GM19455 (cell line): ENCODE measurements around the gene PNRC1.
A peak's percentile ranks its signal among the peaks of the same experiment; 100 is the strongest.
"Not testable (repeated sequence)": the region's sequence is repeated elsewhere in the genome, so short reads cannot be mapped to it uniquely, and the experiment has no call there.

ENCODE experiments used
- ATAC-seq: cut with Tn5 transposase; IDR thresholded peaks from one replicate; pipeline ENCODE4 v1.9.1; 2021; ENCODE audit not compliant: unreplicated experiment

The PNRC1 gene

DNA sequence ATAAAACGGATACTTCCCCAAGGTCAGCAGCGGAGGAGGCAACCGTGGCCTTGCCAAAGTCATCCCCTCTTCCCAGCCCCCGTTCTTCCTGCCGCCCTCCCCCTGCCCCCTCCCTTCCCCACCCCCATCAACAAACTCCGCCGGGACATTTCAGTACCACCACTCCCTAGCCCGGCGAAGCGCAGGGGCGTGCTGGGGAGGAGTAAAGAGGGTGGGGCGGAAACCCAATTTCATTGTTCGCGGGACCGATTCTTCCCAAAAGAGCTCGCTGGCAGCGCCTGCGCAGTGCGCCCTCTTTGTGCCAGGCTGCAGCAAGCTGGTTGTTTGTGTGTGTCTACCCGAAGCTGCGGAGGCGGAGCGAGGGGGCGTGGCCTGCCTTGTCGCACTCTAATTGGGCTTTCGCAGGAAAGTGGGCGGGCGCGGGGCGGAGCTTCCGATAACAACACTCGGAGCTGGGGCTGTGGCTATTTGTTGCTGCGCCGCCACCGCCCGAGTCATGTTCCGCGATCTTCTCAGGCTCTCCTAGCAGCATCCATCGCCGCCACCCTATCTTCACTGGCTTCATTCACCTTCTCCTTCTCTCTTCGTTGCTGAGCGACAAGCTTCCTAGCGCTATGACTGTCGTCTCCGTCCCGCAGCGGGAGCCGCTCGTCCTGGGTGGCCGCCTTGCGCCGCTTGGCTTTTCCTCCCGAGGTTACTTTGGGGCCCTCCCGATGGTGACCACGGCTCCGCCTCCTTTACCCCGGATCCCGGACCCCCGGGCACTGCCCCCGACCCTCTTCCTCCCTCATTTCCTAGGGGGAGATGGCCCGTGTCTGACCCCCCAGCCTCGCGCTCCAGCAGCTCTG is at the start of gene PNRC1:
PNRC1 (plus strand) TSS at position 471 of the 848 bp plus-strand sequence; CDS start at position 615, 144 bp downstream.
- peak; percentile 75 for ATAC-seq

DNA sequence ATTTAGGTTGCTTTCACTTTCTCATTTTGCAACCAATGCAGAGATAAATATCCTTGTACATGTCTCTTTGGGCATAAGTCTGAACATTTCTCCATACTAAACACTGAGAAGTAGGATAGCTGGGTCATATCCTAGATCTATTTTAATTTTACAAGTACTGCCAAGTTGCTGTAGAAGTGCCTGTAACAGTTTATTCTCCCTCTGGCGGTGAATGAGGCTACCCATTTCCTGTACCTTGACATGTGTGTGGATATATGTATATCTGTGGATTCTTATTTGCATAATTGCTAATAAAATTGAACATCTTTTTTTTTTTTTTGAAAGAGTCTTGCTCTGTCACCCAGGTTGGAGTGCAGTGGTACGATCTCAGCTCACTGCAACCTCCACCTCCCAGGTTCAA is 48.0 kb upstream of the PNRC1 start:
- no peak for ATAC-seq

DNA sequence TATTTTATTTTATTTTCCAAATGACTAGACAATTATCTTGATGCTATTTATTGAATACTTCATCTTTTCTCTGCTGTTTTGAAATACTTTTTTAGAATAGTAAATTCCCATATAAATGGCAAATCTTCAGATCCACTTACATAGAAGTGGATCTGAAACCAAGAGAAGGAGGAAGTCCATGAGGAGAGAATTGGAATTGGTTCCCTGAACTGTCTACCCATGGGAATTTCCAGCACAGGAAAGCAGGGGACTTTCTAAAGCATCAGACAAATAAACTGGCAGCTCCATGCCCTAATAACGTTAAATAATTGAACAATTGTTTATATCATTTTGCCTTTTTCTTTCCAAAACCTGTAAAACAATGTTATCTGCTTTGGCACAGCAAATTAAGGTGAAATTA is 47.1 kb upstream of the PNRC1 start:
- ATAC-seq = no peak

DNA sequence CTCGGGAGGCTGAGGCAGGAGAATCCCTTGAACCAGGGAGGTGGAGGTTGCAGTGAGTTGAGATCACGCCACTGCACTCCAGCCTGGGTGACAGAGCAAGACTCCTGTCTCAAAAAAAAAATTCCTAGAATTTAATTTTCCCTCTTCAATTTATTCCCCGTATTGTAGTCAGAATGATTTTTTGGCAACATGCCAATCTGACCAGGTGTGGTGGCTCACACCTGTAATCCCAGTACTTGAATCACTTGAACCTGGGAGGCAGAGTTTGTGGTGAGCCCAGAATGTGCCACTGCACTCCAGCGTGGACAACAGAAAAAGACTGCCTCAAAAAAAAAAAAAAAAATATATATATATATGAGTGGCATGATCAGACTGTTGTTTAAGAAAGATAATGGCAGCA is 46.4 kb upstream of the PNRC1 start:
- ATAC-seq = not testable (repeated sequence)

DNA sequence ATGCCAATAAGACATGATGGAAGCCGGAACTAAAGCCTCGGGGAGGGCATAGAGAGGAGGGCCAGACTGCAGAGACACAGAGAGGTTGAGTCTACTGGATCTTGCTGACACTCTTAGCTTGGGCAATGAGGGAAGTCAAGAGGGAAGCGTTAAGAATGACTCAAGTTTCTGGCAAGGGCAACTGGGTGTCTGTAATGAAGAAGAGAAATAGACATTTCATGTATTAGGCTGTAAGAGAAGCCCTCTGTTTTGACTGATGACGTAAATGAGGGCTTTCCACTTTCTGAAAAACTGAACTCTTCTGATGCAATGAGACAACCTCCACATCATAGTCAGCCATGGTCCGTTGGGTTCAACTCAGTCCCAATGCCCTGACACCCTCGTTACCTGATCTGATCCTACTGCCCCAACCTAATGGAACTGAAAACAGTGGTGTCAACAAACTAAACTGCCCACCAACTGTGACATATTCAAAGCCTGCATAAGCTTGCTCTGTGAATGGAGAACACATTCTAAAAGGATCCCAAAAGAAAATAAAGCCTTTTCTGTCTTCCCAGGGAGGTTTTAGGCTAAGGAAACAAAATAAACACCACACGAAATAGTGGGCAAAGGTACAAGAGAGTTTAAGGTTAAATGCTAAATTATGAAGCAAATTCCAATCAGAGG is 45.8 kb upstream of the PNRC1 start:
- ATAC-seq = no peak

DNA sequence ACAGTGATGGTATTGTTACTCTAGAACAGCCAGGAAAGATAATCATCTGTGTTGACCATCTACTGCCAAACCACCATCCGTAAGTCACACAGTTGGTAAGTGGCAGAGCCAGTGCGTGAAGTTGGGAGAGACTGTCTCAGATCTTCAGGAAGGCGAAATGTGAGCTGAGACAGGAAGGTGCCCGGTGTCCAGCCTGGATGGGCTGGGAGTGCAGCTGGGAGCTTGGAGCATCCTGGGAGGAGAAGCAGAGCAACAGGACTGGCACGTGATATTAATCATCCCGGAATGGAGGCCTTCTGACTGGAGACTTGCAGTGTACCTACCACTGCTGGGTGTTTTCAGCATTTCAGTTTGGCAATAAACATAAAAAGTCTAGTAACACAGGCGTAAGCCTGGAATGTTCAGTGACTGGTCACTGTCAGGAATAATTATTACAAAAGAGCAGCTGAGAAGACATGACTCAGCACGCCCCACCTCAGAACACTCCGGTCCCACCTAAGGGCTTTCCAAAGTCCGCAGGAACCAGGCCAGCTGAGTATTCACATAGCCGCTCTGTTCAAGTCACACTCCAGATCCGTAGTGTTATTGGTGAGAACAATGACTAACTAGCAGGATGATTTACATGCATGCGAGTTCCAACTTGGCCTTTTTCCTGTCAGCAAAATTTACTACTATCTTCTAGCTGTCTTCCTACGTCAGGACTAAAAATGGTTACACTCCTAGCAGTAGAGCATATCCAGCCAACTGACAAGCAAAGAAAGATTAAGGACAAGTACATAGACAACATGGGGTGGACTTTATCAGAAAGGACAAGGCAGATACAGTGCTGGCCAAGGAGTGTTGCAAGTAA is 45.1 kb upstream of the PNRC1 start:
- ATAC-seq = no peak

DNA sequence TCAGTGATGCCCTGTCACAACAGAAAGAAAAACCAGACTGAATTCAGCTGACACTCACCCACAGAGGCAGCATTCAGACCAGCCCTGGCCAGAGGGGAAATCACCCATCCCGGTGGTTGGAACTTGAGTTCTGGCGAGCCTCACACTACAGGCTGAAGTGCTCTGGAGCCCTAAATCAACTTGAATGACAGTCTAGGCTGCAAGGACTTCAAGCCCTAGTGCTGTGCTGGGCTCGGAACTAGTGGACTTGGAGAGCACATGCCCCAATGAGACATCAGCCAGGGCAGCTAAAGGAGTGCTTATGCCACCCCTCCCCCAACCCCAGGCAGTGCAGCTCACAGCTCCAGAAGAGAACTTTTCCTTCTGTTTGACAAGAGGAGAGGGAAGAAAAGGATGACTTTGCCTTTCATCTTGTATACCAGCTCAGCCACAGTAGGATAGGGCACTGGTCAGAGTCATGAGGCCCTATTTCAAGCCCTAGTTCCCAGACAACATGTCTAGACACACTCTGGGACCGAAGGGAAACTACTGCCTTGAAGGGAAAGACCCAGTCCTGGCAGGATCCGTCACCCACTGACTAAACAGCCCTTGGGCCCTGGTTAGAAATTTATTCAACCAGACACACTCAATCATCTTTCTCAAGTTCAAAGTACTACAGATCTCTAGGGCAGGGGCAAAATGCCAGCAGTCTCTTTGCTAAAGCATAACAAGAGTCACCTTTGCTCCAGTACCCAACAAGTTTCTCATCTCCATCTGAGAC is 43.2 kb upstream of the PNRC1 start:
- ATAC-seq = no peak

DNA sequence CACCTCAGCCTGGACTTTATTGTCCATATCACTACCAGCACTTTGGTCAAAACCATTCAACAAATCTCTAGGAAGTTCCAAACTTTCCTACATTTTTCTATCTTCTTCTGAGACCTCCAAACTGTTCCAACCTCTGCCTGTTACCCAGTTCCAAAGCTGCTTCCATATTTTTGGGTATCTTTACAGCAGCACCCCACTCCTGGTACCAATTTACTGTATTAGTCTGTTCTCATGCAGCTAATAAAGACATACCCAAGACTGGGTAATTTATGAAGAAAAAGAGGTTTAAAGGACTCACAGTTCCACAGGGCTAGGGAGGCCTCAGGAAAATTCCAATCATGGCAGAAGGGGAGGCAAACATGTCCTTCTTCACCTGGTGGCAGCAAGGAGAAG is 42.7 kb upstream of the PNRC1 start:
- not testable (repeated sequence) for ATAC-seq

DNA sequence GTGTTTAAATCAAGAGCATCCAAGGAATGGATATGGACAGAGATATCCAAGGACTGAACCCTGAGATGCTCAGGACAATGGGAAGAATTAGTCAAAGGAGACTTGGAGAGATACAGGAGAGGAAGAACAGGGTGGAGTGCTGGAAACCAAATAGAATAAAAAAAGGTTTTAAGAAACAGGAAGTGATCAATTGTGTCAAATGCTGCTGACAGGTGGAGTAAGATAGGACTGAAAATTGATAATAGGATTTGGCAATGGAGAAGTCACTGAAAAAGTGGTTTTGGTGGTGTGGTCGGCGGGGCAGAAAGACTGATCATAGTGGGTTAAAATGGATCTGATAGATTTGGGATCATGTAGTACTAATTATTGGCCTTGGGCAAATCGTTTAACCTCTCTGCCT is 37.9 kb upstream of the PNRC1 start:
- ATAC-seq = no peak

DNA sequence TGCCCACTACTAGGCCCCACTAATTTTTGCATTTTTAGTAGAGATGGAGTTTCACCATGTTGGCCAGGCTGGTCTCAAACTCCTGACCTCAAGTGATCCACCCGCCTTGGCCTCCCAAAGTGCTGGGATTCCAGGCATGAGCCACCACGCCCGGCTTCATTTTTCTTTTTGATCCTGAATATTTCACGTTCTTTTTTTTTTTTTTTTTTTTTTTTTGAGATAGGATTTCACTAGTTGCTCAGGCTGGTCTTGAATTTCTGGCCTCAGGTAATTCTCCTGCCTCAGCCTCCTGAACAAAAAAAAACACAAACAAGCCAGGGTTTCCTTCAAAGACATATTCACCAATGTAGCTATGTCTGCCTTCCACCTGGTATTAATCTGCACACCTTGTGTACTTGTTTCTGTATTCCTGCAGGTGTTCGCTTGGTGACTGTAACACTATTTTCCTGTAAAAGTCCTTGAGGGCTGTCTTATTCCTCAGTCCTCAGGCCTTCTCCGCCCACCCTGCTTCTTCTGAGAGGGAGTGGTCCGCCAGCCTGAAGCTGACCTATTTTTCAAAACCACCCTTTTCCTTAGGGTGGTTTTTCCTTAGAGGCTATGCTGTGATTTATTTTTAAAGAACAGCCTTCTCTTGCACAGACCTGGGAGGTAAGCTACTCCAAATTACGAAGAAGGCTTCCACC is 36.1 kb upstream of the PNRC1 start:
- ATAC-seq = no peak

DNA sequence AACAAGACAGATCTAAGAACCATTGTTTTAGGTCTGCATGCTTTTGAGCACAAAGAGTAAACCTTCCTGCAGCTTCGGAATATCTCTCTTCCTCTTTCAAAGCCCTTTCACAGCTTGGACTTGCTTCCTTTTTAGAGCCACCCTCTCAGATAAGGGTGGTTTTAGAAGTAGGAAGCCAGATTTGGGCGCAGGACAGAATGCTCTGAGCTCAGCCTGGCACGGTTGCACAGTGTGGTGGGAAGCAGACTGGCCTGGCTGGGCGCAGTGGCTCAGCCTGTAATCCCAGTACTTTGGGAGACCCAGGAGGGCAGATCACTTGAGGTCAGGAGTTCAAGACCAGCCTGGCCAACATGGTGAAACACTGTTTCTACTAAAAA is 35.6 kb upstream of the PNRC1 start:
- no peak for ATAC-seq

DNA sequence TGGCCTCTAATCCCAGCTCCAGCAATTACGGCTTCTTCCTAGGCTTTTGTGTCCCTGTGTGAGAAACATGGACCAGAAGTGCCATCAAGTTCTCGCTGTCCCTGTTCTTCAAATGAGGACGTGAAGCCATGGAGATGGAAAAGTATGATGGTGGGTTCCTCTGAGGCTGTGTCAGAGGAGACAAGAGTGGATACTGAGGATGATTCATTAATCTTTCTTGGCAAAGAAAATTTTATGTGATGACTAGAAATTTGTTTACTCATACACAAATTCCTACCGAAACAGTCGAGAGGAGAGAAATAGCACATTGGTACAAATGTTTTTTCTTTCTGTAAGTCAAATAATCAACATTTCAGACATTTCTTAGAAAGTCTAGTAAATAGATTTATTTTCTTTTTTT is 35.0 kb upstream of the PNRC1 start:
- ATAC-seq = no peak

DNA sequence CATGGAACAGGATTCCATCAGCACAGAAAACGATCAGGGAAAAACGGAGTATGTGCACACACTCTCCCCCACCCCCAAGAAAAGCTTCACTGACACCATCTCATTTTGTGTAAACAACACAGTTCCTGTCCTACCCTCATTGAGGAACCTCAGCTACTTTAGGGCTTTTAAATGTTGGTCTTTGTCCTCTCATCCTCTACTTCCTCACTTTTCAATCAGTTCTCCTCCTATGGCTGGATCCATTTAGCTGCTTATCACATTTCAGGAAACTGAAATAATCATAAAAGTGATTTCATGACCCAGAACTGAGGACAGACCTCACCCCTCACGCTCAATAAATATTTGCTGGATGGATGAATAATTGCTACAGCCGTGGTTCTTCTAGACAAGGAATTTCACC is 33.1 kb upstream of the PNRC1 start:
- ATAC-seq = no peak

DNA sequence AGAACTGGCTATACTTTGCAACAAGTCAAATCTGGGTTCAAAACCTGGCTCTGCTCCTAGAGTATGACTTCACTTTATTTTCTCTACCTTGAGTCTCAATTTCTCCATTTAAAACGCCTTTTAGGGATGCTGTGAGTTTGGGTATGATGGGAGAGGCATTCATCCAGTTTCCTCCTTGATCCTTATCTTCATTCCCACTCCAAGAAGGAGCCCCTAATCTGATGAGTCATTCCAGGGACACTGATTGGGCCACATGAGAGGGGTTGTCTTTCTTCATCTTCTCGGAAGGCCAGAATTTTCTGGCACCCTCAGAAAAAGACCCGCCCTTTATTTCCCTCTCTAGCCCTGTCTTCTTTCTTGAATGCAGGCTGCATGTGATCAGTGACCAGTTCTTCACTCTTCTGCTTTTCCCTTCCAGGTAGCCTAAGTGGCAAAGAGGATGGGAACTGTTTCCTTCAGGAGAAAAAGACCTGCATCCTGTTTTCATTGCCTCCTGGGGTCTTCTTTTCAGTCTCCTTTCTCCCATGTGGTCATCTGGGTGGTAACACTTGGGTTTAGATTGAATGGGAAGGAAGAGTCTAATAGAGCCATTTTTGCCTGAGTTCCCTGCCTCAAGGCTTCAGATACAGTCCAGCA is 32.1 kb upstream of the PNRC1 start:
- ATAC-seq = no peak

DNA sequence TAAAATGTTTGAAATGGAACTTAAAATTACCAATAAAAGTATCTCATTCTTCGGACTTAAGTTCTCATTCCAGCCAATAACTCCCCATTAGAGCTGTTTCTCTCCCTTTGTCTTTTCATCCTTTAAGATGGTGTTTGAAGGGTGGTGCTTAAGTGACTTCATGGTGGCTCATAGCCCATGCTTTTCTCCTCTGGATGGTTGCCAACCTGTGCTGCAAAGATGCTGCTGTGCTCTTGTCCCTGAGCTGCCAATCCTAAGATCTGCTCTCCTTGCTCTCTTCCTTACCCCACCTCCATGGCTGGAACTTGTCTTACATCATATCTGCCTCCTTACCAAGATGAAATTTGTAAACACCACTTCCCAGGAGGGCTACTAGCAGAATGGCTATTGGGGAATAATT is 31.6 kb upstream of the PNRC1 start:
- ATAC-seq = no peak

DNA sequence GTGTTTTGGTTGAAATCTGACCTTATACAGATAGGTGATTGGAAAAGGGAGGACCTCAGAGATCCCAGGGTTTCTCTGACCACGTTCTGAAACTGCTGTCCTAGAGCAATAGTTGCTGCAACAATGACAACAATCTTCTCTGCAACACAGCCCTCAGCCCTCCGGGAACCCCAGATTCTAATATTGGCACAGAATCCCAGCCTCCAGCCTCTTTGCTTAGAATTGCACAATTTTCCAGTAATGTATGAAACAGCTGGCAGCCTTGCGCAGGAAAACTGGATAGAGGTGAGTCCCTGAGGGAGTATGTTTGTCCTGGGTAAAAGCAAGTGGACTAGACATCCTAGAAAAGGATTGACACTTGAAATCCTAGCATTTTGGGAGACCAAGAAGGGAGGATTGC is 30.4 kb upstream of the PNRC1 start:
- ATAC-seq = no peak

DNA sequence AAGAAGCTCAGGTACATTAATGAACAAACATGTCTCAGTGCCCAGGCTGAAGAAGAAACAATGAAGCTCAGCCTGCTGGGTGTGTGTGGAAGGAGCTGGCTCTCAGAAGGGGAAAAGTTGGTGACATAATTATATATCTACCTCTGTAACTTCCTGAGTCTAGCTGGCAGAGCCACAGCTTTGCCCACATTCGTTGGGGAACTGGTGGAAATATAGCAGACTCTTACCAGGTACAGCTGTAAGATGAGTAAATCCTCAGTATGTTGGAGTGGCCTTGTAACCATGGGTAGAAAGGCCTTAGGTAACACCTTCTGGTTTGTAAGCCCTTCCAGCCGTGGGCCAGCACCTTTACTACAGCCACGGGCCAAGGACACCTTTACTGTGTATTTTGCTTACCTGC is 29.9 kb upstream of the PNRC1 start:
- no peak for ATAC-seq

DNA sequence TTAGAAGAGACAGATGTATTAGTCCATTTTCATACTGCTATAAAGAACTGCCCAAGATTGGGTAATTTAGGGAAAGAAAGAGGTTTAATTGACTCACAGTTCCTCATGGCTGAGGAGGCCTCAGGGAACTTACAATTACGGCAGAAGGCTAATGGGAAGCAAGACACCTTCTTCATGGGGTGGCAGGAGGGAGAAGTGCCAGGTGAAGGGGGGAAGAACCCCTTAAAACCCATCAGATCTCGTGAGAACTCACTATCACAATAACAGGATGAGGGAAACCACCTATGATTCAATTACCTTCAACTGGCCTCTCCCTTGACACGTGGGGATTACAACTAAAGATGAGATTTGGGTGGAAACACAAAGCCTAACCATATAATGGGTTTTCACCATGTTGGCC is 28.9 kb upstream of the PNRC1 start:
- ATAC-seq = no peak

DNA sequence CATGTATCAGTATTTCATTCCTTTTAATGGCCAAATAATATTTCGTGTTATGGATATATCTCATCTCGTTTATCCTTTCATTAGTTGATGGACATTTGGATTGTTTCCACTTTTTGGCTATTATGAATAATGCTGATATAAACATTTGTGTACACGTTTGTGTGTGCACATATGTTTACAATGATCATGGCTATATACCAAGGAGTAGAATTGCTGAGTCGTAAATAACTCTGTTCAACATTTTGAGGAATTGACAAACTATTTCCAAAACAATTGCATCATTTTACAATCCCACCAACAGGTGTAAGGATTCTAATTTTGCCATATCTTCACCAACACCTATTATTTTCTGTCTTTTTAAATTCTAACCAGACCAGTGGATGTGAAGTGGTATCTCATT is 26.3 kb upstream of the PNRC1 start:
- ATAC-seq = no peak

DNA sequence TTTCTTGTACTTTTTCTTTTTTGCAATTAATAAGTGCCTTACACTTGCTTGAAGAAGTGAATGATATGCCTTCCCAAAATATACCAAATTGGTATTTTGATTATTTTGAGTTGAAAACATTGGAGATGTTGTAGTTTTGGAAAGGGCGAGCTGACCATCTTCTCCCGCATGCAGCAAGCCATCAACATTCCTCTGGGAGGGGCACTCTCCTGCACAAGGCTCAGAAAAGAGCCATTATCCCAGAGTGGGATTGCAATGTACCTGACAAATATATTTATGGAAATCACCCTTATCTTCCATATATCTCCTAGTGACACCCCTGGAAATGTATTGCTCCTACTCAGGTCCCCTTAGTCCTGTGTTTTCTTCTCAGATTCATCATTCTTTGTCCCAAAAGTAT is 22.8 kb upstream of the PNRC1 start:
- no peak for ATAC-seq
